ENCODE measurements around the gene FAM111B. TPM values are rescaled to one million over a fixed set of nuclear protein-coding genes. Genes with fewer than 3 reads are reported as not detected.

The FAM111B gene
- total and polyA plus RNA-seq, 10 donors, result 1.1 to 5.8 (median 3.2) TPM

DNA sequence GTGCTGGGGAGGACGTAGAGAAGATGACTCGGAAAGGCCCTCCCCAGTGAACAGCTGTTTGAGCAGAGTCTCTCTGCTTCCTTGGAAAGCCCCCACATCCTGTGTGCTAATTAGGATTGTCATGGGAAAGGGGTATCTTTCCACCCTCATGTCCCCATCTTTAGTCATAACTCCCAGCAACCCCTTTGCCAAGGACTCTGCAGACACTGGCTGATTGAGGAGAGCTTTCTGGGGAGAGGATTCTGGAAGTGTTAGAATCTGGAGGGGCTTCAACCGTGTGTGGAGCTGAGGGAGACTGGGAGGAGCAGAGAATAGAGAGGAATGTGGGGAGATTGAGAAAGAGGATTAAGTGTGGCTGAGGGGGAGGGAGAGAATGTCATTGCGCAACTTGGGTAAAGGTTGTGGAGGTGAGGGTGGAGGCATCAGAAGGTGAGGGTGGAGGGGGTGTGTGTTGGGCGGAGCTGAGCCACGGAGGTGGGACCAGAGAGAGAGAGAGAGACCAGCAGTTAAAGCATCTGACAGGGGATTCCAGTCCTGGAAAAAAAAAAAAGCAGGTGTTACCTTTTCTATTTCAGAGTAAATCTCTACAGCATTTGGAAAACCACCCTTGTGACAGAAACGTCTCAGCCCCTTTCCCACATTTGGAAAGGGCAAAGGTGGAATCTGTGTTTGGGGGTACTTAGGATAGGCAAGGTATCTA lies 67.1 kb downstream of the FAM111B start:
- WGBS, 5 donors, result 45 to 62% (median 51%) methylated on average over 5 to 7 of the region's 7 CpGs
- peaks cover 0 to 7% (median 0%) of the 10 kb centered on the region in 6 donors for H3K36me3 ChIP-seq
- DNase-seq, result no peak
- peaks cover 3 to 42% (median 24%) of the 10 kb centered on the region in 6 donors for H3K4me1 ChIP-seq
- peaks cover 0 to 17% (median 0%) of the 10 kb centered on the region in 7 donors for H3K27me3 ChIP-seq (replicated peaks in 1 of 7)
- H3K27ac ChIP-seq, result peak overlapping the region in 7 of 8 donors; percentile 69 to 85 (median 78)
- H3K9me3 ChIP-seq, result peaks cover 0 to 4% (median under 1%) of the 10 kb centered on the region in 8 donors
- H3K4me3 ChIP-seq, result peak overlapping the region in 7 of 8 donors; percentile 80 to 96 (median 86)
- intact Hi-C loops (cut with DNase I; ENCODE audit: low total_unique reads), result loop anchor here (5.0 kb wide), 3 partner anchors 33 to 258 kb away; no protein-coding TSS in a partner anchor
- no peak for TF ChIP-seq POLR2AphosphoS5 (IDR thresholded peaks at IDR 0.05)
- TF ChIP-seq, protein P1, sequence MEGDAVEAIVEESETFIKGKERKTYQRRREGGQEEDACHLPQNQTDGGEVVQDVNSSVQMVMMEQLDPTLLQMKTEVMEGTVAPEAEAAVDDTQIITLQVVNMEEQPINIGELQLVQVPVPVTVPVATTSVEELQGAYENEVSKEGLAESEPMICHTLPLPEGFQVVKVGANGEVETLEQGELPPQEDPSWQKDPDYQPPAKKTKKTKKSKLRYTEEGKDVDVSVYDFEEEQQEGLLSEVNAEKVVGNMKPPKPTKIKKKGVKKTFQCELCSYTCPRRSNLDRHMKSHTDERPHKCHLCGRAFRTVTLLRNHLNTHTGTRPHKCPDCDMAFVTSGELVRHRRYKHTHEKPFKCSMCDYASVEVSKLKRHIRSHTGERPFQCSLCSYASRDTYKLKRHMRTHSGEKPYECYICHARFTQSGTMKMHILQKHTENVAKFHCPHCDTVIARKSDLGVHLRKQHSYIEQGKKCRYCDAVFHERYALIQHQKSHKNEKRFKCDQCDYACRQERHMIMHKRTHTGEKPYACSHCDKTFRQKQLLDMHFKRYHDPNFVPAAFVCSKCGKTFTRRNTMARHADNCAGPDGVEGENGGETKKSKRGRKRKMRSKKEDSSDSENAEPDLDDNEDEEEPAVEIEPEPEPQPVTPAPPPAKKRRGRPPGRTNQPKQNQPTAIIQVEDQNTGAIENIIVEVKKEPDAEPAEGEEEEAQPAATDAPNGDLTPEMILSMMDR (IDR thresholded peaks at IDR 0.05 in 8 of 11, conservative IDR thresholded peaks at IDR 0.05 in 3 of 11), result no peak

DNA sequence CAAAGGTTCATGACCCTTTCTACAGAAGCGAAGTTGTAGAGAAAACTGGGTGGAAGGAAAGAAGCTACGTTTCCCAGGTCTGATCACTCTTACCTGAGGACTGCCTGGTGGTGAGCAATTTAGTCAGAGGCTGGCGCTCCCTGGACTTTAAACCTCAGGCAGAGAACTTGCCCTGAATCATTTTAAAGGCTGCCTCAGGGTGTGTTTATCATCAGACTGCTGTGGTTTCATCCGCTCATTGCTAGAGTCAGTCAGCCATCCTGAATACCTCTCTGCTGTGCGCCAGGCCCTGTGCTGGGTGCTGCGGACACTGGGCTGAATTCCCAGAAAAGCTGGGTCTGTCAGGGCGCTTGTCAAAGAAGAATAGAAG lies 67.6 kb downstream of the FAM111B start:
- peaks cover 0 to 9% (median 3%) of the 10 kb centered on the region in 8 donors for H3K9me3 ChIP-seq
- H3K4me1 ChIP-seq, result peaks cover 3 to 42% (median 24%) of the 10 kb centered on the region in 6 donors
- H3K27ac ChIP-seq, result peak overlapping the region; percentile 38 to 85 (median 74)
- DNase-seq, result no peak
- TF ChIP-seq POLR2AphosphoS5 (IDR thresholded peaks at IDR 0.05) (no peak), POLR2A (IDR thresholded peaks at IDR 0.05) (no peak)
- TF ChIP-seq, protein P1 (IDR thresholded peaks at IDR 0.05 in 8 of 11, conservative IDR thresholded peaks at IDR 0.05 in 3 of 11), result no peak
- no peak overlapping the region for H3K4me3 ChIP-seq
- peaks cover 0 to 7% (median 0%) of the 10 kb centered on the region in 6 donors for H3K36me3 ChIP-seq
- WGBS, 5 donors, result 75 to 86% (median 81%) methylated on average over 7 of the region's 7 CpGs
- intact Hi-C loops (cut with DNase I; ENCODE audit: low total_unique reads), result loop anchor here (5.0 kb wide), 3 partner anchors 33 to 258 kb away; no protein-coding TSS in a partner anchor
- H3K27me3 ChIP-seq (replicated peaks in 1 of 7), result peaks cover 0 to 17% (median 0%) of the 10 kb centered on the region in 7 donors

DNA sequence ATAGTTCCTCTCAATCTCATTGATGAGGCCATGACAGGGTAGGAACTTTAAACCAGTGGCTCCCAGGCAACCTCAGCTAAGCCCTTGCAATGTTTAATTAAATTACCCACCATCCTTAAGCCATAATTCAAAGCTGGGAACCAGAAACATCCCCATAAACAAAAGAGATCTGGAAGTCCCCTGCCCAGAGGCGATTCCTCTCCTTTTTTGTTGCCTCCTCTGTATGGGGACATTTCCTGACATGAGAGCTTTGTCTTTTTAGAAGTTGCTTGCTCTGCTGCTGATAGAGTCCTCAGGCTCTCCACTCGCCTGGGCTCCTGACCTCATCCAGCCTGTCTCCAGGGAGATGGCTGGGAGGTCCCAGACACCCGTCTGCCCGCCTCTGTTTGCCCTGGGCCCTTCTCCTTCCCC lies 68.1 kb downstream of the FAM111B start:
- WGBS, 5 donors, result 67 to 76% (median 70%) methylated on average over 4 of the region's 4 CpGs
- Histone ChIP-seq H3K27me3 (replicated peaks in 1 of 7) (peaks cover 0 to 17% (median 0%) of the 10 kb centered on the region in 7 donors), H3K9me3 (peaks cover 0 to 13% (median 3%) of the 10 kb centered on the region in 8 donors), H3K36me3 (peaks cover 0 to 7% (median 0%) of the 10 kb centered on the region in 6 donors), H3K4me3 (no peak overlapping the region), H3K4me1 (peaks cover 3 to 43% (median 24%) of the 10 kb centered on the region in 6 donors), H3K27ac (peak overlapping the region; percentile 38 to 85 (median 74))
- intact Hi-C loops (cut with DNase I; ENCODE audit: low total_unique reads), result no loop called here
- TF ChIP-seq POLR2A (IDR thresholded peaks at IDR 0.05), result no peak
- TF ChIP-seq POLR2AphosphoS5 (IDR thresholded peaks at IDR 0.05), result no peak
- TF ChIP-seq, protein P1 (IDR thresholded peaks at IDR 0.05 in 8 of 11, conservative IDR thresholded peaks at IDR 0.05 in 3 of 11), result no peak
- DNase-seq, result no peak

DNA sequence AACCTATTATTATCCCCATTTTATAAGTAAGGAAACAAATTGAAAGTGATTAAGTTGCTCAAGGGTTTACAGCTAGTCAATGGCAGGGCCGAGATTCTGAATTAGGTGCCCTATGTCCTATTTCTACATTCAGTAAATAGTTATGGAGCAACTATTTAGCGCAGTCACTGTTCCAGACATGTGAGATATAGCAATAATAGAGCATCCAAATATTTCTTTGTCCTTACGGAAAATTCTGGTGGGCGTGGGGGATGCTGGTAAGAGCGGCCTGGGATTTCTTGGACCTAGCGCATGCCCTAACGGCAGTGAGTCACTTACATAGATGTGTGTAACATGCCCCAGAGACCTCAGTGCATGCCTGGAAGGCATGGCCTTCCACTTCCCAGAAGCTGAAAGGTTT lies 69.3 kb downstream of the FAM111B start:
- no peak overlapping the region for H3K4me3 ChIP-seq
- intact Hi-C loops (cut with DNase I; ENCODE audit: low total_unique reads), result no loop called here
- no peak for DNase-seq
- TF ChIP-seq POLR2AphosphoS5 (IDR thresholded peaks at IDR 0.05), result no peak
- TF ChIP-seq, protein P1 (IDR thresholded peaks at IDR 0.05 in 8 of 11, conservative IDR thresholded peaks at IDR 0.05 in 3 of 11), result no peak
- no peak for TF ChIP-seq POLR2A (IDR thresholded peaks at IDR 0.05)
- peaks cover 0 to 13% (median 3%) of the 10 kb centered on the region in 8 donors for H3K9me3 ChIP-seq
- no peak overlapping the region for H3K27ac ChIP-seq
- H3K36me3 ChIP-seq, result peaks cover 0 to 7% (median 0%) of the 10 kb centered on the region in 6 donors
- H3K27me3 ChIP-seq (replicated peaks in 1 of 7), result peaks cover 0 to 17% (median 0%) of the 10 kb centered on the region in 7 donors
- H3K4me1 ChIP-seq, result peaks cover 3 to 43% (median 23%) of the 10 kb centered on the region in 6 donors
- 80 to 95% (median 91%) methylated on average over 7 of the region's 7 CpGs for WGBS, 5 donors

Data from spleen (tissue), 11 donors.